Spinal cord (tissue), 10 donors: Measurements from ENCODE around the gene TRUB1. TPM values are rescaled to one million over a fixed set of nuclear protein-coding genes. Genes with fewer than 3 reads are reported as not detected.

Source experiments
- DNase-seq, 6 donors: peaks; one replicate each; pipeline versions ENCODE4 v3.0.0 to v3.0.0-alpha.2; 2013 to 2015; ENCODE audit warnings: low spot score in 6 of 6, low read depth in 4 of 6
- H3K27ac ChIP-seq: one replicate; pipeline ENCODE4 v1.5.1; 2013; ENCODE audit warnings: low read depth, low read length, control low read depth
- H3K27me3 ChIP-seq: one replicate; pipeline ENCODE4 v1.6.1; 2013; ENCODE audit warnings: low read length; ENCODE audit not compliant: control insufficient read depth, insufficient read depth
- H3K36me3 ChIP-seq: one replicate; pipeline ENCODE4 v1.6.1; 2013; ENCODE audit warnings: low read length; ENCODE audit not compliant: control insufficient read depth, insufficient read depth
- H3K4me1 ChIP-seq: one replicate; pipeline ENCODE4 v1.6.1; 2013; ENCODE audit warnings: low read length; ENCODE audit not compliant: control insufficient read depth, insufficient read depth
- H3K4me3 ChIP-seq: one replicate; pipeline ENCODE4 v1.5.1; 2013; ENCODE audit warnings: low read depth, low read length, control low read depth
- H3K9me3 ChIP-seq: one replicate; pipeline ENCODE4 v1.6.1; 2013; ENCODE audit warnings: low read length; ENCODE audit not compliant: control insufficient read depth, insufficient read depth
- WGBS: methylation state at CpG from one replicate; pipeline ENCODE4 v1.1.5; 2013; ENCODE audit warnings: missing lambda C conversion rate; ENCODE audit not compliant: insufficient coverage; 5-methylcytosine and 5-hydroxymethylcytosine counted together
- polyA plus RNA-seq, 2 donors: library from polyadenylated mRNA; unstranded; fragments of 120-200 nt; gene quantifications; one replicate each; pipeline ENCODE4 v1.2.1, GENCODE V29; 2013; ENCODE audit not compliant: insufficient read length in 2 of 2
- total RNA-seq, 2 donors: library from RNA; depleted of rRNA in 1 of 2; stranded (reverse); fragments of 120-200 nt in 1 of 2; fragments of >200 nt in 1 of 2; gene quantifications; one replicate each; pipeline versions ENCODE4 v1.2.3 to v1.2.4, GENCODE V29; 2013 to 2014
- donor health status: healthy.

The TRUB1 gene
- total and polyA plus RNA-seq, 4 donors: 24.6 to 51.9 (median 30.2) TPM

- DNase-seq: no peak
- H3K4me3 ChIP-seq: no peak overlapping the region
These were observed 19.7 kb downstream of the TRUB1 start for GRCh38 chr10:114957673-114958072.

GRCh38 chr10:114962441-114962840 is 24.4 kb downstream of the TRUB1 start:
- no peaks in the 10 kb centered on the region for H3K36me3 ChIP-seq
- no peaks in the 10 kb centered on the region for H3K27me3 ChIP-seq
- no peaks in the 10 kb centered on the region for H3K9me3 ChIP-seq
- no peak for DNase-seq
- H3K4me3 ChIP-seq: no peak overlapping the region
- no peaks in the 10 kb centered on the region for H3K4me1 ChIP-seq
- WGBS: 75% methylated on average over 2 of the region's 2 CpGs
- no peak overlapping the region for H3K27ac ChIP-seq

More at GRCh38 chr10:114957673-114958072, 19.7 kb downstream of the TRUB1 start:
- 88% methylated on average over 1 of the region's 2 CpGs for WGBS
- H3K4me1 ChIP-seq: no peaks in the 10 kb centered on the region
- H3K9me3 ChIP-seq: no peaks in the 10 kb centered on the region
- no peak overlapping the region for H3K27ac ChIP-seq
- H3K27me3 ChIP-seq: no peaks in the 10 kb centered on the region
- no peaks in the 10 kb centered on the region for H3K36me3 ChIP-seq

GRCh38 chr10:114963908-114964307 is 25.9 kb downstream of the TRUB1 start:
- Histone ChIP-seq H3K36me3 (no peaks in the 10 kb centered on the region), H3K9me3 (no peaks in the 10 kb centered on the region), H3K27me3 (no peaks in the 10 kb centered on the region), H3K27ac (no peak overlapping the region), H3K4me3 (no peak overlapping the region), H3K4me1 (no peaks in the 10 kb centered on the region)
- DNase-seq: no peak
- WGBS: 100% methylated on average over 3 of the region's 4 CpGs

- no peaks in the 10 kb centered on the region for H3K4me1 ChIP-seq
- no peaks in the 10 kb centered on the region for H3K27me3 ChIP-seq
- H3K27ac ChIP-seq: no peak overlapping the region
- no peak for DNase-seq
- H3K9me3 ChIP-seq: no peaks in the 10 kb centered on the region
- no peaks in the 10 kb centered on the region for H3K36me3 ChIP-seq
- no peak overlapping the region for H3K4me3 ChIP-seq
- no CpG with 5 or more reads among the region's 2 CpGs for WGBS
These were observed 29.1 kb downstream of the TRUB1 start for GRCh38 chr10:114967071-114967470.

- no peaks in the 10 kb centered on the region for H3K4me1 ChIP-seq
- no peak overlapping the region for H3K27ac ChIP-seq
- 50% methylated on average over 1 of the region's 4 CpGs for WGBS
- peak in 1 of 6 donors; percentile 16 for DNase-seq
- no peaks in the 10 kb centered on the region for H3K9me3 ChIP-seq
- no peak overlapping the region for H3K4me3 ChIP-seq
- no peaks in the 10 kb centered on the region for H3K36me3 ChIP-seq
- no peaks in the 10 kb centered on the region for H3K27me3 ChIP-seq
These were observed 32.5 kb downstream of the TRUB1 start for GRCh38 chr10:114970515-114970914.

GRCh38 chr10:114973306-114973705 is 35.3 kb downstream of the TRUB1 start:
- H3K27ac ChIP-seq: no peak overlapping the region
- H3K4me3 ChIP-seq: no peak overlapping the region
- peak in 2 of 6 donors; percentile 6 to 59 for DNase-seq
- H3K9me3 ChIP-seq: no peaks in the 10 kb centered on the region
- WGBS: no CpG with 5 or more reads among the region's 5 CpGs
- H3K4me1 ChIP-seq: no peaks in the 10 kb centered on the region
- H3K36me3 ChIP-seq: no peaks in the 10 kb centered on the region
- H3K27me3 ChIP-seq: no peaks in the 10 kb centered on the region

GRCh38 chr10:114973997-114974396 is 36.0 kb downstream of the TRUB1 start:
- Histone ChIP-seq H3K36me3 (no peaks in the 10 kb centered on the region), H3K27ac (no peak overlapping the region), H3K4me3 (no peak overlapping the region), H3K27me3 (no peaks in the 10 kb centered on the region), H3K4me1 (no peaks in the 10 kb centered on the region), H3K9me3 (no peaks in the 10 kb centered on the region)
- DNase-seq: peak in 2 of 6 donors; percentile 31 to 77

GRCh38 chr10:114974625-114975024 is 36.6 kb downstream of the TRUB1 start:
- no peak overlapping the region for H3K4me3 ChIP-seq

GRCh38 chr10:114975091-114975490 is 37.1 kb downstream of the TRUB1 start:
- WGBS: 59% methylated on average over 3 of the region's 3 CpGs
- no peaks in the 10 kb centered on the region for H3K9me3 ChIP-seq
- DNase-seq: peak in 2 of 6 donors; percentile 30 to 31
- H3K27ac ChIP-seq: no peak overlapping the region
- H3K36me3 ChIP-seq: no peaks in the 10 kb centered on the region
- no peaks in the 10 kb centered on the region for H3K27me3 ChIP-seq
- H3K4me1 ChIP-seq: no peaks in the 10 kb centered on the region
- H3K4me3 ChIP-seq: no peak overlapping the region

More at GRCh38 chr10:114974625-114975024, 36.6 kb downstream of the TRUB1 start:
- no peaks in the 10 kb centered on the region for H3K36me3 ChIP-seq
- H3K27me3 ChIP-seq: no peaks in the 10 kb centered on the region
- no peaks in the 10 kb centered on the region for H3K9me3 ChIP-seq
- no peaks in the 10 kb centered on the region for H3K4me1 ChIP-seq
- no peak overlapping the region for H3K27ac ChIP-seq
- 81% methylated on average over 3 of the region's 5 CpGs for WGBS
- no peak for DNase-seq

- no peak for DNase-seq
- no peaks in the 10 kb centered on the region for H3K36me3 ChIP-seq
These were observed 45.0 kb downstream of the TRUB1 start for GRCh38 chr10:114982989-114983388.

More at GRCh38 chr10:114982989-114983388, 45.0 kb downstream of the TRUB1 start:
- H3K27ac ChIP-seq: no peak overlapping the region
- no peak overlapping the region for H3K4me3 ChIP-seq
- no peaks in the 10 kb centered on the region for H3K4me1 ChIP-seq
- H3K9me3 ChIP-seq: peaks cover 13% of the 10 kb centered on the region
- H3K27me3 ChIP-seq: no peaks in the 10 kb centered on the region
